GM23338 (cell line): ENCODE data around the gene YWHAQ.

ENCODE experiments used
- CREB1 ChIP-seq: fragments of 250-450 bp; sonication (Bioruptor Pico); IDR thresholded peaks from 2 replicates; pipeline ENCODE4 v1.5.0; 2020; ENCODE audit warnings: low read depth, mild to moderate bottlenecking, moderate library complexity
- CTCF ChIP-seq, 2 experiments: fragments of 200-600 bp in 1 of 2; sonication (generic) in 1 of 2; conservative IDR thresholded peaks; 2 replicates each; pipeline versions ENCODE4 v1.5.1 to v1.6.1; 2016 to 2017; ENCODE audit warnings: antibody characterized with exemption in 2 of 2, low read depth in 2 of 2, mild to moderate bottlenecking in 2 of 2, moderate library complexity in 1 of 2
- ETS1 ChIP-seq: IDR thresholded peaks from 2 replicates; pipeline ENCODE4 v1.6.1; 2016; ENCODE audit warnings: antibody characterized with exemption
- EZH2 ChIP-seq: fragments of 200-600 bp; sonication (generic); IDR thresholded peaks from one replicate; pipeline ENCODE4 v1.8.0; 2017; ENCODE audit warnings: antibody characterized with exemption, mild to moderate bottlenecking, low read depth; ENCODE audit not compliant: unreplicated experiment
- EZH2phosphoT487 ChIP-seq: fragments of 200-600 bp; sonication (generic); IDR thresholded peaks from one replicate; pipeline ENCODE4 v1.8.1; 2018; ENCODE audit warnings: antibody characterized with exemption; ENCODE audit not compliant: unreplicated experiment
- JUNB ChIP-seq: IDR thresholded peaks from one replicate; pipeline ENCODE4 v1.6.1; 2016; ENCODE audit warnings: antibody characterized with exemption; ENCODE audit not compliant: unreplicated experiment
- POLR2AphosphoS5 ChIP-seq: IDR thresholded peaks from 2 replicates; pipeline ENCODE4 v1.6.1; 2016; ENCODE audit warnings: antibody characterized with exemption, low read depth
- REST ChIP-seq: IDR thresholded peaks from one replicate; pipeline ENCODE4 v1.6.1; 2018; ENCODE audit warnings: antibody characterized with exemption; ENCODE audit not compliant: unreplicated experiment
- STAT1 ChIP-seq: IDR thresholded peaks from one replicate; pipeline ENCODE4 v1.6.1; 2016; ENCODE audit warnings: antibody characterized with exemption; ENCODE audit not compliant: unreplicated experiment
- ZNF331 ChIP-seq: fragments of 250-450 bp; sonication (Bioruptor Pico); IDR thresholded peaks from 2 replicates; pipeline ENCODE4 v1.5.0; 2020; ENCODE audit warnings: low read depth, mild to moderate bottlenecking, moderate library complexity

GRCh38 chr2:9656270-9656766, 25.5 kb upstream of the YWHAQ start:
- TF ChIP-seq EZH2: no peak
- no peak for TF ChIP-seq REST
- no peak for TF ChIP-seq CTCF (conservative IDR thresholded peaks at IDR 0.05; ENCODE audit: low read depth in 2 of 2)
- TF ChIP-seq POLR2AphosphoS5: no peak
- no peak for TF ChIP-seq EZH2phosphoT487
- no peak for TF ChIP-seq CREB1 (CRISPR knock-in tag)
- TF ChIP-seq STAT1: no peak
- TF ChIP-seq ETS1: no peak
- TF ChIP-seq JUNB: no peak
- TF ChIP-seq ZNF331 (CRISPR knock-in tag): no peak
